GM19238 (cell line): ENCODE data around the gene NEURL1B.

ENCODE experiments used
- DNase-seq: peaks from one replicate; pipeline ENCODE4 v3.0.0; 2011; ENCODE audit warnings: low spot score; ENCODE audit not compliant: insufficient read length

NEURL1B gene

DNA sequence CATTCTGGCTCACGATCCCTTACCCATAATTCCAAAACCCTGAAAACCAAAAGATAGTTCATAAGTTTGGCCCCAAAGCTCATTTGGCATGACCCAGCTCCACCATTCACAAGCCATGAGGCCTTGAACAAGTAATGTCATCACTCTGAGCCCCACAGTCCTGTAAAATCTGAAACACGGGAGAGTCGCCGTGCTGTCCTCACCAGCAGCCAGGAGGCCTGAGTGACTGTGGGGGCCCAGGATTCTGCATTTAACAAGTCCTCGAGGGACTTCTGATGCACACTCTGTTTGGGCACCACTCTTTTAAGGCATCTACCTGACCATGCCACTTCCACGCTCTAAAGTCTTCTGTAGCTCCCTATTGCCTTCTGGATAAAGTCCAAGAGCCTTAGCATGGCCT, 89.2 kb downstream of the NEURL1B start:
- DNase-seq = no peak

DNA sequence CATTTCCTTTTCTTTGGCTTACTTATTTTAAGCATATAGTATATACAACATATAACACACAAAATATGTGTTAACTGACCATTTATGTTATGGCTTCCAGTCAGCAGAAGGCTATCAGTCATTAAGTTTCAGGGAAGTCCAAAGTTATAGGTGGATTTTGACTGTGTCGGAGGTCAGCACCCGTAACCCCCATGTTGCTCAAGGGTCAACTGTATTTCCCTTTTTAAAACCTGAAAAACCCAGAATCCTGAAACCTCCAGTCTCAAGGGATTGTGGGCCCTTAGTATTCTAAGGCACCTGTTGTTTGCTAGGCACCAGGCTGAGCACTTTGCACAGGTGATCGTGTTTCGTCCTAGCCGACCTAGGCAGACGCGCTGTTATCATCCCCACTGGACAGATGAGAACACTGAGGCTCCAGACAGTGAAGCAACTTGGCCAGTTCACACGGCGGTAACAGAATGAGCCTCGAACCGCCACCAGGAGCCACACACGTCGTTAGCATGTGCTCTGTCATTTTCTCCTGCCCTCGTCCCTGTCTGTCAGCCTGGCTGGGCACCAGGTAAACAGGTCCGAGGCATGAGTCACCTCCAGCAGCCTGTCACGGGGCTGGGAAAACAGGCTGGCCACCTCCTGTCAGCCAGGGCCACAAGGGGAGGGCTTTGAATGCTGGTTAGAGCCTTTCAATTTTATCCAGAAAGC, 90.1 kb downstream of the NEURL1B start:
- no peak for DNase-seq

DNA sequence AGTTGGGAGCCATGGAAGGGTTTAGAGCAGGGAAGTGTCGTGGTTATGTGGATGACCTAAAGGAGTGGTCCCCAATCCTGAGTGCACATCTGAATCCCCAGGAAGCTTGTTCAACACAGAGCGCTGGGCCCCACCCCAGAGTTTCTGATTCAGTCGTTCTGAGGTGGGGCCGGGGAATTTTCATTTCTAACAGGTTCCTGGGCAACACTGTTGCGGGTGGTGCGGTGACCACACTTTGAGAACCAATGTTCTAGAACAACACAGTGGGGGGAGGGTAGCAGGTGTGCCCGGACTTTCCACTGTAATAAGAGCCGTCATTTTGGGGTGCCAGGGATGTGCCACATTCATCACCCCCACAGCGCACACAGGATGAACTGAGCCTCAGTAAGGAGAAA, 90.6 kb downstream of the NEURL1B start:
- DNase-seq = no peak

DNA sequence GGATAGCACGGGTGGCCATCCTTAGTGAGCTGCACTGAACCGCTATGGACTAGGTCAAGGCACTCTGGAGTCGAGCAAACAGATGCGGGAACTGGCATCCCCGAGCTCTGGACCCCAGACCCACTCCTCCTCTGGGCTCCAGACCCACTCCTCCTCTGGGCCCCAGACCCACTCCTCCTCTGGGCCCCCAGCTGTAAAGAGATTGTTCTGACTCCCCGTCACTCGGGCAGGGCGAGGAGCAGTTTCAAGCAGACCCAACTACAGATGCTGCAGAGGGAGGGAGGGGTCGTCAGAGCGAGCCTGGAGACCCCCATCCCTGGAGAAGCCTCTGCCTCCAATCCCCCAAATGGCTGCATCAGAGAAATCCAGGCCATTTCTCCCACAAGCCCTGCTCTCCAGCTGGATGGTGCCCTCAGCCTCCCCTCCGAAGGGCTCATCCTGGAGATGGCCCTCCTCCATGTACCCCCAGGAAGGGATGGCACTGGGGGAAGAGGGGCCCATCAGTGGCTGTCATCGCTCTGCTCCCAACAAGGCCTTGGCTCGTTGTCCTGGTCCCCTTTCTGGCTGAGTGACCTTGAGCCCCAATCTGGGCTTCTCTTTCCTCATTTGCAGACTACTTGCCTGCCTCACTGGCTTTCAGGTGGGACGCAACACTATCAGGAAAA, 91.3 kb downstream of the NEURL1B start:
- no peak for DNase-seq

DNA sequence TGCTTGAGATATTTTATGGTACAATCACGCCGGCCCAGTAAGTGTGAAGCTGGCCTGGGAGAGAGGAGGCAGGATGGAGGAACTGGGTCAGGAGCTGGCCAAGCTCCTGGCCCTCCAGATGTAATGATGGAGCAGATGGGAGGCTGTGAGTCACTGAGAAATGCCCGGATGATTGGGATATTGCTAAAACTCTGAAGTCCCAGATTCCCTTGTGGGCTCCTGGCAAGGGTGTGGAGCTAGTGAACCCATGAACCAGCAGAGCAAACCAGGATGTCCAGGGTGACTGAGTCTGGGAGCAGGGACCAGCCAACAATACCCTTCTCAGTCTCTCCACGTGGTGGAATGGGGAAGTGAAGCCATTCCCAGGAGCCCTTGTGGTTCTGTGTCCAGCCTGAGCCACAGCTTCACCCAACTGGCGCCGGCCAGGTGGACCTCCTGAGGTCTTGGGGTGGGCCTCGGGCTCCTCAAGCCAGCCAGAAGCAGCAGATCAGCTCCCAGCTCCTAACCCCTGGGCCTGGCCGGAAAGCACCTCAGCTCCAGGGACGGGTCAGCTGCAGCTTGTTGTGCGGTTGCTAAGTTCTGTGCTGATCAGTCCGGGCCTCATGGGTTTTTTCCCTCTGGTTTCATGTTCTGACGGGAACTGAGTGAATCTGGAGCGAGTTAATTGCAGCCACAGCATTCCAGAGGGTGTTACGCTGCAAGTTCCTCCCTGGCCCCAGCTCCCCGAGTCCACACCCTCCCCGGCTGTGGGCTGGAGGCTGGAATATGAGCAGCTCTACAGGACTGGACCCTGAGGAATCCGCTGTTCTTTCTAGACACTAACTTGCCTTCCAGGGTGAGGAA, 92.3 kb downstream of the NEURL1B start:
- DNase-seq = no peak

DNA sequence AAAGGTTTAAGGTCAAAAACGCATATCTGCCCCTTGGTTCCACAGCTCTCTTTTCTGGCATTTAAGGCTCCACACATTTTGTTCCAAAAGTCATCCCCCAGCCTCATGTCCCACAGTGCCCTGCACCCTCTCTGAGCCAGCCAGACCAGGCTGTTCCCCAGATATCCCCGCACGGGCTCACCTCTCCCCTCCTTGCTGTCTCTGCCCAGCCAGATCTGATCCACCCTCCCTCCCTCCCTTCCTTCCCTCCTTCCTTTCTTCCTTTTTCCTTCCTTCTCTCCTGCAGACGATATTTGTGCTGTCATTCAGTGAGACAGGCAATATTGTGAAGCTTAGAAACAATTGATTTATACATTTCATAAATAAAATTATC, 92.9 kb downstream of the NEURL1B start:
- DNase-seq = no peak

DNA sequence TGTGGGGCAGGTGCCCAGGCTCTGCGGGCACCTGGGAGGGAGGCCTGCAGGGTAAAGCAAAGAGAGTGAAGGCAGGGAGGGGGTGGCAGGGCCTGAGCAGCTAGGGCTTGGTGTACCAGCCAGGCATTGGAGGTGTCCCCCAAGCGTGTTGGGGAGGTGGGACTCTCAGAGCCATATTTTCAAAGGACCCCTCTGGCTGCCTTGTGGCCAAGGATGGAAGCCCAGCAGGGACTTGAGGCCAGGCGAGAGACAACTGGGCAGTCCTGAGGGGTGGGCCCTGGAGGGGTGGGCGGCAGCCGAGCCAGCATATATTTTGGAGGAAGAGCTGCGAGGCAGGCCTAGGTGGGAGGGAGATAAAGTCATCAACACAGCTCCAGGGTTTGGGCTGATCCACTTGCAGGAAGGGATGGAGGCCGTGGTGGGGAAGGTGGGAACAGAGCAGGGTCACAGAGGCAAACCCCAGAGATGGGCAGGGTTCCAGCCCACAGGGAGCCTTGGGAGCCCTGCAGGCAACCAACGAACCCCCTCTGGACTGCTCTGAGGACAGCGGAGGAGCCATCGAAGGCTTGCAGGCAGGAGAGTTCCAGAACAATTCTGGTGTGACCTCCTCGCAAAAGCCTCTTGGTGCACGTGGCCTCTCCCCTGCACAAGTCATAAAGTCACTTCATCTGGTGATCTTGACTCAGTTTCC, 94.2 kb downstream of the NEURL1B start:
- DNase-seq = no peak

DNA sequence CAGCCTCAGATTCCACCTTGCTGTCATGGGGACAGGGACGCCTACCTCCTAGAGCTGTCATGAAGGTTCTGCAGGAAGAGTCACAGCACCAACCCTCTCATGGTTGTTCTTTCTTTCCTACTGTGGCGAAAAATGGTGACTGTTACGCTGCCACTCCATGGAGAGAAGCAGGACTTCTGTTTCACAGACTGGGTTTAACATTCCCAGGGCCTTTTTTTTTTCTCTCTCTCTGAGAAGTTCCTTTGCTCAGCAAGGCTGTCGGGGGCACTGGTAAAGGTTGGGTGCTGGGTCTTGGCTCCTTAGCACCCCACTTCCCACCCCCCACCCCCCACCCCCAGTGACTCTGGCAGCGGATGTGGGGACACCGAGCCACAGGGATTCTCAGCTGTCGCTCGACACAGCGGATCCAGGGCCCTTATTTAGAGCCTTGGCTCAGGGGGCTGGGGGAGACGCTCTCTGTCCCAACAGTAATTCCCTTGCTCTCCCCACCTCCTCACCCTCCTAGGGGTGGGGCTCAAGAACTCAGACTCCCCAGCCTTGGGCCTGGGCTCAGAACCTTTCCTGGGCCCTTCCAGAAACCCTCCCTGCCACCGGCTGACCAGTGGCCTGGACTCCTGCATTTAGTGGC, 95.6 kb downstream of the NEURL1B start:
- DNase-seq = no peak

DNA sequence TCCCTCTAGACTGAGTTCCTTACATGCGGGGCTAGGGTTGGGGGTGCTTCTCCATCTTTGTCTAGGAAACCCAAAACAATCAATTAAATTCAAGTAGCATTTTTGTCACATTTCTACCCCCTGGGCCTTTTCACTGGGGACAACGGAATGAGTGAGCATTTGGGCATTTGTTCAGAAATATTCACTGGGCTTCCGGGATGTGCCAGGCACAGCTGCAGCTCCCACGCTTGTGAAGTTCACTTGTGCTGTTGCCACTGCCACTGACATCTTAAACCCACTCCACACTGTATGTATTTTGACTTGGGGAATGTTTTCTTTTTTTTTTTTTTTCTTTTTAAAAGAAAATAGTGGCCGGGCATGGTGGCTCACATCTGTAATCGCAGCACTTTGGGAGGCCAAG, 98.3 kb downstream of the NEURL1B start:
- no peak for DNase-seq

DNA sequence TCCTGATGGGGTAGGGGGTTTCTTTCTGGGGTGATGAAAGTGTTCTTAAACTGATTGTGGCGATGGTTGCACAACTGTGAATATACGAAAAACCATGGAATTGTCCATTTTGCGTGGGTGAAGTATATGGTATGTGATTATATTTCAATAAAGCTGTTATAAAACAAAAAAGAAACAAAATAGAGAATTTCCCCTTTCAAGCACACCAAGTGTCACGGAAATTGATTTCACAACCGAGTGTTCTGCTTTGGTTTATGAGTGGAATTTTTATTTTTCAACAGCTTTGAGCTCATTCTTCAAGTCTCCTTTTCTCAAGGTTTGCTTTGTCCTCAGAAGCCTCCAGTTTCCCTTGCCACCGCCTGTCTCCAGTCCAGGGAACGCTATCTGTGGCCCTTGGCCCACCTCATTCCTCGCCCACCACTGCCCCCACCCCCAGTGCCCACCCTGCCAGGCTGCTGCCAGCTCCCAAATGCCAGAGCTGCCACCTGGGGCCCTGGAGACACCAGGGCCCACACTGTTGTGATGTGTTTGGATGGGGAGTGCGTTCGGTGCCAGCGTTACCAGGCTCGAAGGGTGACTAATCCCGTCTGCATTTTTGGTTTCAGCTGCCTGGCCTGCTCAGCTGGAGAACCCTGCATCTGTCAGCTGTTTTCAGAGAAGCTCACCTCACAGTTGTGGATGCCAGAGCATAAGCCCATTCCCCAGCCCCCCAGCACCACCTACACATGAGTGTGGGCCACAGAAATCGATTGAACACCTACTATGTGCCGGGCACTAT, 99.6 kb downstream of the NEURL1B start:
- DNase-seq = no peak
